SU-DHL-6 (cell line): ENCODE results near the gene ANO2.

Experiments used
- CTCF ChIP-seq: fragments of 200-600 bp; sonication (generic); IDR thresholded peaks from one replicate; pipeline ENCODE4 v1.5.1; 2017; ENCODE audit warnings: antibody characterized with exemption, mild to moderate bottlenecking, low read length, moderate library complexity; ENCODE audit not compliant: insufficient read depth, poor library complexity, severe bottlenecking
- EZH2phosphoT487 ChIP-seq: fragments of 200-600 bp; sonication (generic), shearing (Covaris generic); conservative IDR thresholded peaks from 2 replicates; pipeline ENCODE4 v1.6.1; 2018; ENCODE audit warnings: mild to moderate bottlenecking, antibody characterized with exemption, low read length, moderate library complexity, mixed read lengths

GRCh38 chr12:5537771-5538170 is 407.3 kb downstream of the ANO2 start:
- TF ChIP-seq CTCF (no peak), EZH2phosphoT487 (no peak)
